Measurements from ENCODE around the gene PPIL1. TPM values are rescaled to one million over a fixed set of nuclear protein-coding genes. Genes with fewer than 3 reads are reported as not detected.

PPIL1 gene
- total and polyA plus RNA-seq, 2 donors (not counting 1 experiment from before 2014, with no cell fraction given): 17.5 to 30.6 TPM

DNA sequence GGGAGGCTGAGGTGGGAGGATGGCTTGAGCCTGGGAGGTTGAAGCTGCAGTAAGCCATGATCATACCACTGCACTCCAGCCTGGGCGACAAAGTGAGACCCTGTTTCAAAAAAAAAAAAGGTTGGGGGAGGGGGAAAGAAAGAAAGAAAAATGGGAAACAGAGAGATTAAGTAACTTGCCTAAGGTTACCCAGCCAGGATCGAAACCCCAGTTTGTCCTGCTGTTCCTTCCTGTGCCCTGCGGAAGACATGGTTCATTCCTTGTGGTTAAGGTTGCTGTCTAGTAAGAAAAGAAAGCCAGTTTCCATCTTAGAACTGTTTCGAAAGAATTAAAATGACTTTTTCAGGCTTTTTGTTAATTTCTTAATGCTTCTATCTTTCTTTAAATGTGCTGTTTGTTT is 41.0 kb upstream of the PPIL1 start:
- H3K9ac ChIP-seq (ENCODE audit: insufficient read depth, low read length): no peak overlapping the region
- H3K4me2 ChIP-seq (ENCODE audit: extremely low read depth, insufficient read depth, low read length): no peak overlapping the region
- TF ChIP-seq CTCF (conservative IDR thresholded peaks at IDR 0.05 in 1 of 2, IDR thresholded peaks at IDR 0.05 in 1 of 2; ENCODE audit: low read depth in 1 of 2, low read length in 2 of 2): no peak
- no peak for TF ChIP-seq EZH2 (IDR thresholded peaks at IDR 0.05; ENCODE audit: low read length, missing control alignments)
- H3K4me3 ChIP-seq (replicated peaks in 1 of 4; ENCODE audit: control extremely low read depth in 1 of 4, insufficient read depth in 1 of 4, low read depth in 3 of 4, low read length in 4 of 4): no peak overlapping the region
- peaks cover 17% of the 10 kb centered on the region for H3K36me3 ChIP-seq (ENCODE audit: control insufficient read depth, insufficient read depth, low read length)
- H3K27me3 ChIP-seq (ENCODE audit: control insufficient read depth, insufficient read depth, low read length): no peaks in the 10 kb centered on the region
- H3K27ac ChIP-seq (ENCODE audit: insufficient read depth, low read length): no peak overlapping the region
- H3K9me3 ChIP-seq (ENCODE audit: control insufficient read depth, insufficient read depth, low read depth, low read length): no peaks in the 10 kb centered on the region
- no peaks in the 10 kb centered on the region for H3K79me2 ChIP-seq (ENCODE audit: control insufficient read depth, insufficient read depth, low read length)
- peaks cover 21% of the 10 kb centered on the region for H3K4me1 ChIP-seq (ENCODE audit: control insufficient read depth, extremely low read depth, insufficient read depth, low read length)
- no peak for DNase-seq (ENCODE audit: low read depth in 2 of 2)
- H4K20me1 ChIP-seq (ENCODE audit: control insufficient read depth, extremely low read depth, insufficient read depth, low read length): no peaks in the 10 kb centered on the region
- H2AFZ ChIP-seq (ENCODE audit: low read length): no peak overlapping the region

GRCh38 chr6:36914227-36914794 is 39.7 kb upstream of the PPIL1 start:
- no peak overlapping the region for H2AFZ ChIP-seq (ENCODE audit: low read length)
- H3K79me2 ChIP-seq (ENCODE audit: control insufficient read depth, insufficient read depth, low read length): no peaks in the 10 kb centered on the region
- peak; percentile 6 to 45 for TF ChIP-seq CTCF (conservative IDR thresholded peaks at IDR 0.05 in 1 of 2, IDR thresholded peaks at IDR 0.05 in 1 of 2; ENCODE audit: low read depth in 1 of 2, low read length in 2 of 2)
- no peak for TF ChIP-seq EZH2 (IDR thresholded peaks at IDR 0.05; ENCODE audit: low read length, missing control alignments)
- no peak overlapping the region for H3K4me3 ChIP-seq (replicated peaks in 1 of 4; ENCODE audit: control extremely low read depth in 1 of 4, insufficient read depth in 1 of 4, low read depth in 3 of 4, low read length in 4 of 4)
- no peaks in the 10 kb centered on the region for H3K9me3 ChIP-seq (ENCODE audit: control insufficient read depth, insufficient read depth, low read depth, low read length)
- peaks cover 10% of the 10 kb centered on the region for H3K36me3 ChIP-seq (ENCODE audit: control insufficient read depth, insufficient read depth, low read length)
- DNase-seq (ENCODE audit: low read depth in 2 of 2): peak; percentile 34
- H4K20me1 ChIP-seq (ENCODE audit: control insufficient read depth, extremely low read depth, insufficient read depth, low read length): no peaks in the 10 kb centered on the region
- H3K4me1 ChIP-seq (ENCODE audit: control insufficient read depth, extremely low read depth, insufficient read depth, low read length): peaks cover 15% of the 10 kb centered on the region
- H3K27me3 ChIP-seq (ENCODE audit: control insufficient read depth, insufficient read depth, low read length): no peaks in the 10 kb centered on the region
- H3K9ac ChIP-seq (ENCODE audit: insufficient read depth, low read length): no peak overlapping the region
- no peak overlapping the region for H3K27ac ChIP-seq (ENCODE audit: insufficient read depth, low read length)
- H3K4me2 ChIP-seq (ENCODE audit: extremely low read depth, insufficient read depth, low read length): no peak overlapping the region

GRCh38 chr6:36913082-36913481 is 38.5 kb upstream of the PPIL1 start:
- H3K36me3 ChIP-seq (ENCODE audit: control insufficient read depth, insufficient read depth, low read length): peaks cover 10% of the 10 kb centered on the region
- H3K9ac ChIP-seq (ENCODE audit: insufficient read depth, low read length): no peak overlapping the region
- H3K4me1 ChIP-seq (ENCODE audit: control insufficient read depth, extremely low read depth, insufficient read depth, low read length): peaks cover 13% of the 10 kb centered on the region
- no peaks in the 10 kb centered on the region for H4K20me1 ChIP-seq (ENCODE audit: control insufficient read depth, extremely low read depth, insufficient read depth, low read length)
- peak overlapping the region; percentile 30 for H3K4me2 ChIP-seq (ENCODE audit: extremely low read depth, insufficient read depth, low read length)
- H2AFZ ChIP-seq (ENCODE audit: low read length): no peak overlapping the region
- H3K27me3 ChIP-seq (ENCODE audit: control insufficient read depth, insufficient read depth, low read length): no peaks in the 10 kb centered on the region
- H3K4me3 ChIP-seq (replicated peaks in 1 of 4; ENCODE audit: control extremely low read depth in 1 of 4, insufficient read depth in 1 of 4, low read depth in 3 of 4, low read length in 4 of 4): no peak overlapping the region
- H3K9me3 ChIP-seq (ENCODE audit: control insufficient read depth, insufficient read depth, low read depth, low read length): no peaks in the 10 kb centered on the region
- no peaks in the 10 kb centered on the region for H3K79me2 ChIP-seq (ENCODE audit: control insufficient read depth, insufficient read depth, low read length)
- H3K27ac ChIP-seq (ENCODE audit: insufficient read depth, low read length): no peak overlapping the region
- no peak for DNase-seq (ENCODE audit: low read depth in 2 of 2)
- no peak for TF ChIP-seq CTCF (conservative IDR thresholded peaks at IDR 0.05 in 1 of 2, IDR thresholded peaks at IDR 0.05 in 1 of 2; ENCODE audit: low read depth in 1 of 2, low read length in 2 of 2)
- no peak for TF ChIP-seq EZH2 (IDR thresholded peaks at IDR 0.05; ENCODE audit: low read length, missing control alignments)

All from fibroblast of lung (primary cell).